GM23248 (cell line): ENCODE results near the gene TMEM120A. TPM values are rescaled to one million over a fixed set of nuclear protein-coding genes. Genes with fewer than 3 reads are reported as not detected.

Source experiments
- DNase-seq: peaks from one replicate; pipeline ENCODE4 v3.0.0-alpha.2; 2015
- H2AFZ ChIP-seq: fragments of 200-600 bp; sonication (generic); 2 replicates; pipeline ENCODE4 v1.6.1; 2016; ENCODE audit warnings: antibody characterized with exemption
- H3F3A ChIP-seq: fragments of 200-600 bp; sonication (generic); 2 replicates; pipeline ENCODE4 v1.6.1; 2016; ENCODE audit warnings: mild to moderate bottlenecking, antibody characterized with exemption, mixed run types; ENCODE audit not compliant: insufficient read depth
- H3K27ac ChIP-seq: fragments of 200-600 bp; sonication (generic); 2 replicates; pipeline ENCODE4 v1.5.1; 2016; ENCODE audit warnings: mild to moderate bottlenecking
- H3K27me3 ChIP-seq: fragments of 200-600 bp; sonication (generic); replicated peaks from 2 replicates; pipeline ENCODE4 v1.6.1; 2016; ENCODE audit warnings: mild to moderate bottlenecking; ENCODE audit not compliant: insufficient read depth
- H3K36me3 ChIP-seq: fragments of 200-600 bp; sonication (generic); 2 replicates; pipeline ENCODE4 v1.6.1; 2016; ENCODE audit warnings: low read depth, mild to moderate bottlenecking
- H3K4me1 ChIP-seq: fragments of 200-600 bp; sonication (generic); 2 replicates; pipeline ENCODE4 v1.6.1; 2016; ENCODE audit warnings: mild to moderate bottlenecking; ENCODE audit not compliant: insufficient read depth
- H3K4me2 ChIP-seq: fragments of 200-600 bp; sonication (generic); one replicate; pipeline ENCODE4 v1.6.1; 2016; ENCODE audit warnings: mild to moderate bottlenecking; ENCODE audit not compliant: unreplicated experiment
- H3K4me3 ChIP-seq: fragments of 200-600 bp; sonication (generic); 2 replicates; pipeline ENCODE4 v1.5.1; 2016; ENCODE audit warnings: mild to moderate bottlenecking
- H3K79me2 ChIP-seq: fragments of 200-600 bp; sonication (generic); 2 replicates; pipeline ENCODE4 v1.6.1; 2016; ENCODE audit warnings: mild to moderate bottlenecking; ENCODE audit not compliant: insufficient read depth
- H3K9ac ChIP-seq: fragments of 200-600 bp; sonication (generic); 2 replicates; pipeline ENCODE4 v1.6.1; 2016; ENCODE audit warnings: mild to moderate bottlenecking
- H3K9me2 ChIP-seq: fragments of 200-600 bp; sonication (generic); 2 replicates; pipeline ENCODE4 v1.6.1; 2016; ENCODE audit warnings: mixed run types, mild to moderate bottlenecking, moderate library complexity; ENCODE audit not compliant: insufficient read depth
- H3K9me3 ChIP-seq: fragments of 200-600 bp; sonication (generic); one replicate; pipeline ENCODE4 v1.6.1; 2017; ENCODE audit warnings: low read depth
- H4K20me1 ChIP-seq: fragments of 200-600 bp; sonication (generic); 2 replicates; pipeline ENCODE4 v1.6.0; 2016; ENCODE audit not compliant: insufficient read depth
- EZH2 ChIP-seq: fragments of 200-600 bp; sonication (generic); IDR thresholded peaks from 2 replicates; pipeline ENCODE4 v1.6.1; 2018; ENCODE audit warnings: antibody characterized with exemption, mild to moderate bottlenecking; ENCODE audit not compliant: insufficient read depth, poor library complexity, severe bottlenecking
- EZH2phosphoT487 ChIP-seq: fragments of 200-600 bp; sonication (generic); IDR thresholded peaks from 2 replicates; pipeline ENCODE4 v1.6.1; 2018; ENCODE audit warnings: antibody characterized with exemption, moderate library complexity, mild to moderate bottlenecking, low read depth; ENCODE audit not compliant: insufficient read depth
- WGBS, 2 experiments: methylation state at CpG; one replicate each; pipeline ENCODE4 v1.1.6; 2015 to 2017; ENCODE audit warnings: low lambda C conversion rate in 2 of 2, low coverage in 1 of 2; ENCODE audit errors: missing lambda C conversion rate in 2 of 2; 5-methylcytosine and 5-hydroxymethylcytosine counted together
- in situ Hi-C: fragments of 300-500 bp; cut with MboI; formaldehyde crosslinking; loops from 2 replicates; pipeline ENCODE4 v1.15.0; 2020
- polyA plus RNA-seq: library from polyadenylated mRNA; unstranded; fragments of >200 nt; fragmentation: Nextera tagmentation; extraction: Ambion mirVana; gene quantifications from 2 replicates; pipeline ENCODE4 v1.2.1, GENCODE V29; 2016
- total RNA-seq: library from RNA; depleted of rRNA; stranded (reverse); fragments of >200 nt; shearing (Covaris generic); gene quantifications from 2 replicates; pipeline ENCODE4 v1.2.3, GENCODE V29; 2014

TMEM120A gene
- total and polyA plus RNA-seq, 2 experiments from 2014 or later, result 25.1 to 46.9 TPM

- Histone ChIP-seq H4K20me1 (no peaks in the 10 kb centered on the region), H3K4me1 (no peaks in the 10 kb centered on the region), H3K27ac (no peak overlapping the region), H3K9me3 (no peaks in the 10 kb centered on the region), H3K9me2 (no peaks in the 10 kb centered on the region), H3K4me3 (no peak overlapping the region), H3K9ac (no peak overlapping the region), H3F3A (no peaks in the 10 kb centered on the region), H3K4me2 (no peak overlapping the region), H3K27me3 (no peaks in the 10 kb centered on the region), H2AFZ (no peak overlapping the region), H3K36me3 (peaks cover 6% of the 10 kb centered on the region; the same call in 1 of the 2 replicates), H3K79me2 (no peaks in the 10 kb centered on the region)
- no peak for DNase-seq
- TF ChIP-seq EZH2 (no peak), EZH2phosphoT487 (no peak)
- 54 to 55% methylated on average over 8 of the region's 8 CpGs for WGBS, 2 experiments
- in situ Hi-C loops, result no loop called here
These were observed 16.7 kb downstream of the TMEM120A start for GRCh38 chr7:75977743-75978142.

- in situ Hi-C loops, result no loop called here
- 59% methylated on average over 19 of the region's 19 CpGs for WGBS, 2 experiments
These were observed 22.2 kb downstream of the TMEM120A start for GRCh38 chr7:75971961-75972763.

DNA sequence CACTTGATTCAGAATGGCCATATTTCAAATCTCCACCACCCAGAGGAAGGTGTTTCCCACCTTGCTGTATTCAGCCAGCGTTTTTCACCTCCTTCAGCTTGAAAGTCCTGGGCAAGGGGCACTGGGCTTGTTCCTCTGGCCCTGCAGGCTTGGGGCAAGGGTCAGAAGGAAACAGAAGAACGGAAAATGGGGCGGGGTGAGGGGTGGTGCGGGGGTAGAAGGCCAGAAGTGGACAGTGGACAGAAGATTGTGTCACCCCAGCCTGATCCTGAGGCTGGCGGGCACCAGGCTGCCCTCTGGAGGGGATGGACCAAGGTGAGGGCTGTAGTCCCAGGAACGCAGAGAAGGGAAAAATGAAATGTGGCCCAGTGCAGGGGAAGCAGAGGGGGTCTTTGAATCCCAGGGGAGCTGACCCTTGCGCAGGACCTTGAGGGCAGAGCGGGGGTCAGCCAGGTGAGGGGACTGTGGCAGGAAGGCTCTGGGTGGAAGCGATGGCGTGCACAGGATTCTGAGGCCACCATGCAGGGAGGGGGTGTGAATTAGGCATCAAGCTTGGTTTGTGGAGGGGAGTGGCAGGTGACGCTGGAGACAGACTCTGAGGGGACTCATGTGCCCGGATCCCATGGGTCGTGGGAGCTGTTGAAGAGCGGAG is 23.0 kb downstream of the TMEM120A start:
- H3K36me3 ChIP-seq, result peaks cover 6% of the 10 kb centered on the region; the same call in 1 of the 2 replicates
- 86 to 89% methylated on average over 11 to 14 of the region's 14 CpGs for WGBS, 2 experiments
- H3K4me3 ChIP-seq, result no peak overlapping the region
- no peaks in the 10 kb centered on the region for H3F3A ChIP-seq
- H2AFZ ChIP-seq, result no peak overlapping the region
- no peak overlapping the region for H3K27ac ChIP-seq
- no peaks in the 10 kb centered on the region for H3K79me2 ChIP-seq
- no peaks in the 10 kb centered on the region for H3K27me3 ChIP-seq
- no peak overlapping the region for H3K4me2 ChIP-seq
- in situ Hi-C loops, result no loop called here
- no peaks in the 10 kb centered on the region for H4K20me1 ChIP-seq
- no peaks in the 10 kb centered on the region for H3K9me3 ChIP-seq
- peaks cover under 1% of the 10 kb centered on the region for H3K4me1 ChIP-seq
- no peak for DNase-seq
- H3K9ac ChIP-seq, result no peak overlapping the region
- H3K9me2 ChIP-seq, result no peaks in the 10 kb centered on the region
- TF ChIP-seq EZH2phosphoT487 (no peak), EZH2 (no peak)

More at GRCh38 chr7:75971961-75972763, 22.2 kb downstream of the TMEM120A start:
- no peak overlapping the region for H3K9ac ChIP-seq
- H3K36me3 ChIP-seq, result peaks cover 6% of the 10 kb centered on the region; the same call in 1 of the 2 replicates
- H3K9me2 ChIP-seq, result no peaks in the 10 kb centered on the region
- no peaks in the 10 kb centered on the region for H4K20me1 ChIP-seq
- H3K4me2 ChIP-seq, result no peak overlapping the region
- H3F3A ChIP-seq, result no peaks in the 10 kb centered on the region
- no peak overlapping the region for H3K27ac ChIP-seq
- H3K27me3 ChIP-seq, result no peaks in the 10 kb centered on the region
- no peak for TF ChIP-seq EZH2phosphoT487
- no peak for TF ChIP-seq EZH2
- H2AFZ ChIP-seq, result no peak overlapping the region
- H3K4me1 ChIP-seq, result no peaks in the 10 kb centered on the region
- no peak overlapping the region for H3K4me3 ChIP-seq
- peak; percentile 55 for DNase-seq
- no peaks in the 10 kb centered on the region for H3K9me3 ChIP-seq
- no peaks in the 10 kb centered on the region for H3K79me2 ChIP-seq

GRCh38 chr7:75969704-75970498 is 24.5 kb downstream of the TMEM120A start:
- no peaks in the 10 kb centered on the region for H3F3A ChIP-seq
- peaks cover 6% of the 10 kb centered on the region; the same call in 1 of the 2 replicates for H3K36me3 ChIP-seq
- no peak overlapping the region for H3K9ac ChIP-seq
- no peak for TF ChIP-seq EZH2phosphoT487
- no peak for TF ChIP-seq EZH2
- H3K4me2 ChIP-seq, result no peak overlapping the region
- no peak overlapping the region for H3K27ac ChIP-seq
- no peak overlapping the region for H3K4me3 ChIP-seq
- H3K79me2 ChIP-seq, result no peaks in the 10 kb centered on the region
- H3K9me2 ChIP-seq, result no peaks in the 10 kb centered on the region
- no peak overlapping the region for H2AFZ ChIP-seq
- no peak for DNase-seq
- in situ Hi-C loops, result no loop called here
- no peaks in the 10 kb centered on the region for H3K9me3 ChIP-seq
- no peaks in the 10 kb centered on the region for H4K20me1 ChIP-seq
- no peaks in the 10 kb centered on the region for H3K27me3 ChIP-seq
- WGBS, 2 experiments, result 88 to 90% methylated on average over 30 of the region's 30 CpGs
- H3K4me1 ChIP-seq, result peaks cover 7% of the 10 kb centered on the region
